MV-4-11 (cell line): ENCODE measurements around the gene UBA52.
"Not testable (repeated sequence)": the region's sequence is repeated elsewhere in the genome, so short reads cannot be mapped to it uniquely, and the experiment has no call there.

Experiments used
- DNase-seq: peaks from one replicate; lab custom pipeline; 2025; lab: John Stamatoyannopoulos, UW

UBA52 gene

GRCh38 chr19:18593367-18594095 lies 21.9 kb downstream of the UBA52 start:
- DNase-seq, result no peak

GRCh38 chr19:18594096-18594823 lies 22.6 kb downstream of the UBA52 start:
- DNase-seq, result peak; percentile 76

- DNase-seq, result no peak
Observed at GRCh38 chr19:18594824-18595373, 23.2 kb downstream of the UBA52 start.

GRCh38 chr19:18595475-18595874 lies 23.8 kb downstream of the UBA52 start:
- no peak for DNase-seq

GRCh38 chr19:18596752-18597157 lies 25.1 kb downstream of the UBA52 start:
- DNase-seq, result peak; percentile 82

GRCh38 chr19:18597809-18598660 lies 26.4 kb downstream of the UBA52 start:
- DNase-seq, result no peak

GRCh38 chr19:18599485-18599884 lies 27.8 kb downstream of the UBA52 start:
- DNase-seq, result no peak

GRCh38 chr19:18600692-18601397 lies 29.2 kb downstream of the UBA52 start:
- DNase-seq, result not testable (repeated sequence)

GRCh38 chr19:18601875-18602274 lies 30.2 kb downstream of the UBA52 start:
- DNase-seq, result no peak

GRCh38 chr19:18603255-18603957 lies 31.7 kb downstream of the UBA52 start:
- DNase-seq, result peak; percentile 20

- no peak for DNase-seq
Observed at GRCh38 chr19:18603958-18604819, 32.5 kb downstream of the UBA52 start.

GRCh38 chr19:18604820-18605159 lies 33.1 kb downstream of the UBA52 start:
- DNase-seq, result no peak

- no peak for DNase-seq
Observed at GRCh38 chr19:18605196-18605545, 33.5 kb downstream of the UBA52 start.

GRCh38 chr19:18605546-18606280 lies 34.1 kb downstream of the UBA52 start:
- no peak for DNase-seq

- DNase-seq, result no peak
Observed at GRCh38 chr19:18606281-18607225, 34.9 kb downstream of the UBA52 start, which contains the start of gene CRLF1. Gene CRLF1 (minus strand): TSS chr19:18606799. CDS start chr19:18606656, 143 bp downstream.

GRCh38 chr19:18607226-18608101 lies 35.8 kb downstream of the UBA52 start:
- no peak for DNase-seq

- no peak for DNase-seq
Observed at GRCh38 chr19:18608102-18608804, 36.6 kb downstream of the UBA52 start.
